H1 (cell line): ENCODE data around the gene TMEM266. TPM values are rescaled to one million over a fixed set of nuclear protein-coding genes. Genes with fewer than 3 reads are reported as not detected.

Source experiments
- CTCF ChIA-PET: fragments of 300-600 bp; sonication (Branson Sonifier 250); formaldehyde crosslinking; loops from one replicate; lab custom pipeline; 2021; ENCODE audit not compliant: partially characterized antibody; lab: Charles Lee
- POLR2A ChIA-PET: fragments of 300-600 bp; sonication (Branson Sonifier 250); formaldehyde crosslinking; loops from one replicate; lab custom pipeline; 2021; ENCODE audit warnings: inconsistent platforms; ENCODE audit not compliant: partially characterized antibody; lab: Charles Lee
- DNase-seq, 2 experiments: peaks; one replicate each; pipeline versions ENCODE4 v3.0.0 to v3.0.0-alpha.2; 2010 to 2022; ENCODE audit warnings: low spot score in 2 of 2, low read depth in 1 of 2, mixed read lengths in 1 of 2
- FAIRE-seq: peaks from 2 replicates; lab custom pipeline; 2011; peaks lifted over from hg19 to GRCh38; lab: Jason Lieb, UNC
- H2AFZ ChIP-seq: 2 replicates; pipeline ENCODE4 v1.8.1; 2012; ENCODE audit warnings: low read length, inconsistent platforms
- H2AK5ac ChIP-seq: 2 replicates; pipeline ENCODE4 v1.6.1; 2013; ENCODE audit warnings: low read depth, low read length
- H2BK120ac ChIP-seq: replicated peaks from 2 replicates; pipeline ENCODE3; 2013; ENCODE audit warnings: low read depth, low read length, inconsistent platforms
- H2BK12ac ChIP-seq: 2 replicates; pipeline ENCODE4 v1.6.1; 2013; ENCODE audit warnings: low read depth, low read length
- H2BK15ac ChIP-seq: 2 replicates; pipeline ENCODE4 v1.6.1; 2013; ENCODE audit warnings: low read length
- H2BK20ac ChIP-seq: 2 replicates; pipeline ENCODE4 v1.6.1; 2013; ENCODE audit warnings: low read length
- H2BK5ac ChIP-seq: 2 replicates; pipeline ENCODE4 v1.6.1; 2013; ENCODE audit warnings: low read depth, low read length
- H3K14ac ChIP-seq: 2 replicates; pipeline ENCODE4 v1.6.1; 2013; ENCODE audit warnings: inconsistent platforms; ENCODE audit not compliant: insufficient read length
- H3K18ac ChIP-seq: 2 replicates; pipeline ENCODE4 v1.6.1; 2013; ENCODE audit warnings: low read length; ENCODE audit errors: extremely low read depth
- H3K23ac ChIP-seq: 2 replicates; pipeline ENCODE4 v1.6.1; 2013; ENCODE audit warnings: inconsistent platforms; ENCODE audit not compliant: insufficient read length
- H3K23me2 ChIP-seq: 2 replicates; pipeline ENCODE4 v1.6.1; 2013; ENCODE audit warnings: low read depth, low read length
- H3K27ac ChIP-seq: 2 replicates; pipeline ENCODE4 v1.6.1; 2011; ENCODE audit warnings: low read depth, low read length, inconsistent platforms
- H3K27me3 ChIP-seq, 4 experiments: replicated peaks in 1 of 4; 1 replicate in 1 of 4; 2 replicates in 3 of 4; pipeline versions ENCODE4 v1.6.1 to v1.8.1; 2011 to 2013; ENCODE audit warnings: low read length in 3 of 4, mild to moderate bottlenecking in 3 of 4, inconsistent platforms in 2 of 4, mixed read lengths in 2 of 4, moderate library complexity in 1 of 4; ENCODE audit not compliant: control insufficient read depth in 3 of 4, insufficient read depth in 3 of 4; ENCODE audit errors: extremely low read depth in 1 of 4
- H3K36me3 ChIP-seq, 4 experiments: 2 replicates each; pipeline versions ENCODE4 v1.6.1 to v1.8.1; 2011 to 2013; ENCODE audit warnings: mild to moderate bottlenecking in 4 of 4, low read length in 3 of 4, moderate library complexity in 2 of 4, control low read depth in 1 of 4, inconsistent platforms in 1 of 4; ENCODE audit not compliant: insufficient read depth in 4 of 4, control insufficient read depth in 2 of 4
- H3K4ac ChIP-seq: replicated peaks from 2 replicates; pipeline ENCODE3; 2013; ENCODE audit warnings: low read length, low read depth, mixed read lengths, inconsistent platforms; ENCODE audit not compliant: insufficient read length
- H3K4me1 ChIP-seq, 4 experiments: replicated peaks in 1 of 4; 1 replicate in 1 of 4; 2 replicates in 3 of 4; pipeline versions ENCODE4 v1.6.1 to v1.8.1; 2011 to 2013; ENCODE audit warnings: low read length in 3 of 4, inconsistent platforms in 2 of 4, mixed read lengths in 1 of 4; ENCODE audit not compliant: insufficient read depth in 4 of 4, control insufficient read depth in 3 of 4
- H3K4me2 ChIP-seq, 2 experiments: 2 replicates each; pipeline versions ENCODE4 v1.6.1 to v1.8.1; 2011 to 2013; ENCODE audit warnings: low read depth in 2 of 2, low read length in 2 of 2, control low read depth in 1 of 2, inconsistent platforms in 1 of 2, mild to moderate bottlenecking in 1 of 2; ENCODE audit not compliant: insufficient read depth in 1 of 2
- H3K4me3 ChIP-seq, 4 experiments: fragments of 200-600, 300-600 bp in 1 of 4; sonication (generic), shearing (Covaris generic), sonication (Bioruptor Twin) in 1 of 4; 2 replicates each; pipeline versions ENCODE4 v1.5.1 to v1.8.1; 2011 to 2016; ENCODE audit warnings: low read length in 4 of 4, low read depth in 3 of 4, control low read depth in 2 of 4, inconsistent platforms in 2 of 4, mild to moderate bottlenecking in 2 of 4, mixed read lengths in 1 of 4, moderate library complexity in 1 of 4; ENCODE audit not compliant: insufficient read depth in 2 of 4; ENCODE audit errors: extremely low read depth in 1 of 4
- H3K56ac ChIP-seq: replicated peaks from 2 replicates; pipeline ENCODE3; 2013; ENCODE audit warnings: low read depth, mild to moderate bottlenecking, mixed read lengths, low read length, inconsistent platforms; ENCODE audit not compliant: insufficient read length
- H3K79me1 ChIP-seq: 2 replicates; pipeline ENCODE4 v1.6.1; 2013; ENCODE audit warnings: low read depth, low read length, control low read depth
- H3K79me2 ChIP-seq, 2 experiments: 2 replicates each; pipeline versions ENCODE4 v1.6.1 to v1.8.1; 2012 to 2013; ENCODE audit warnings: low read length in 2 of 2, mild to moderate bottlenecking in 2 of 2, inconsistent platforms in 1 of 2; ENCODE audit not compliant: insufficient read depth in 2 of 2, control insufficient read depth in 1 of 2
- H3K9ac ChIP-seq, 4 experiments: replicated peaks in 1 of 4; 1 replicate in 1 of 4; 2 replicates in 3 of 4; pipeline versions ENCODE4 v1.6.1 to v1.8.1; 2011 to 2013; ENCODE audit warnings: low read depth in 3 of 4, low read length in 3 of 4, control low read depth in 2 of 4, mild to moderate bottlenecking in 2 of 4, moderate library complexity in 2 of 4, inconsistent platforms in 1 of 4; ENCODE audit errors: extremely low read depth in 1 of 4
- H3K9me3 ChIP-seq, 2 experiments: 2 replicates each; pipeline versions ENCODE4 v1.6.1 to v1.8.1; 2012 to 2013; ENCODE audit warnings: mild to moderate bottlenecking in 2 of 2, moderate library complexity in 2 of 2, control low read depth in 1 of 2, inconsistent platforms in 1 of 2, low read depth in 1 of 2, low read length in 1 of 2, mixed read lengths in 1 of 2; ENCODE audit not compliant: insufficient read depth in 2 of 2
- H4K20me1 ChIP-seq, 2 experiments: replicated peaks in 1 of 2; 2 replicates each; pipeline versions ENCODE3 to v1.8.1; 2011 to 2013; ENCODE audit warnings: inconsistent platforms in 2 of 2, low read length in 2 of 2, mild to moderate bottlenecking in 1 of 2; ENCODE audit not compliant: insufficient read depth in 2 of 2, control insufficient read depth in 1 of 2
- H4K5ac ChIP-seq: 2 replicates; pipeline ENCODE4 v1.6.1; 2013; ENCODE audit warnings: low read length, low read depth, mixed read lengths, inconsistent platforms; ENCODE audit not compliant: insufficient read length
- H4K8ac ChIP-seq: 2 replicates; pipeline ENCODE4 v1.8.0; 2013; ENCODE audit warnings: mild to moderate bottlenecking, moderate library complexity, low read length, inconsistent platforms; ENCODE audit not compliant: insufficient read depth; ENCODE audit errors: extremely low read depth
- H4K91ac ChIP-seq: replicated peaks from 2 replicates; pipeline ENCODE3; 2013; ENCODE audit warnings: low read length, mixed read lengths, inconsistent platforms; ENCODE audit not compliant: insufficient read length
- ATF2 ChIP-seq: IDR thresholded peaks from 2 replicates; pipeline ENCODE4 v1.6.1; 2012; ENCODE audit warnings: low read length, inconsistent platforms
- CEBPB ChIP-seq: IDR thresholded peaks from 2 replicates; pipeline ENCODE4 v1.6.1; 2012; ENCODE audit warnings: low read depth, low read length
- CHD1 ChIP-seq: IDR thresholded peaks from 2 replicates; pipeline ENCODE4 v1.6.1; 2012; ENCODE audit warnings: low read depth, low read length, improper control_type of control experiment
- CTCF ChIP-seq, 3 experiments: IDR thresholded peaks; 1 replicate in 2 of 3; 2 replicates in 1 of 3; pipeline versions ENCODE4 v1.5.1 to v1.6.1; 2011; ENCODE audit warnings: low read length in 3 of 3, mild to moderate bottlenecking in 3 of 3, inconsistent platforms in 2 of 3, low read depth in 1 of 3, moderate library complexity in 1 of 3; ENCODE audit not compliant: insufficient read depth in 1 of 3; ENCODE audit errors: control extremely low read depth in 1 of 3
- E2F6 ChIP-seq: IDR thresholded peaks from 2 replicates; pipeline ENCODE4 v1.6.1; 2012; ENCODE audit warnings: inconsistent platforms
- KDM1A ChIP-seq: fragments of 200-600, 300-600 bp; sonication (generic); IDR thresholded peaks from 2 replicates; pipeline ENCODE4 v1.7.1; 2016; ENCODE audit warnings: mild to moderate bottlenecking, low read length, borderline replicate concordance
- TCF12 ChIP-seq: IDR thresholded peaks from 2 replicates; pipeline ENCODE4 v1.6.1; 2011; ENCODE audit warnings: low read depth, mild to moderate bottlenecking, low read length
- WGBS, 2 experiments: shearing (Covaris generic) in 1 of 2; methylation state at CpG; one replicate each; pipeline versions ENCODE4 v1.1.6 to v1.1.7; 2013 to 2015; ENCODE audit warnings: low lambda C conversion rate in 2 of 2, mixed read lengths in 2 of 2, inconsistent platforms in 1 of 2, low coverage in 1 of 2, missing lambda C conversion rate in 1 of 2; ENCODE audit not compliant: insufficient replicate concordance in 2 of 2, insufficient coverage in 1 of 2, insufficient read length in 1 of 2; ENCODE audit errors: extremely low coverage in 1 of 2, missing lambda C conversion rate in 1 of 2; 5-methylcytosine and 5-hydroxymethylcytosine counted together
- polyA plus RNA-seq, 7 experiments: library from polyadenylated mRNA; depleted of rRNA in 3 of 7; stranded (reverse) in 5 of 7; unstranded in 2 of 7; fragments of >200 nt in 5 of 7; fragments of 200-250 nt in 2 of 7; gene quantifications; 1 replicate in 5 of 7; 2 replicates in 1 of 7; 4 replicates in 1 of 7; pipeline versions ENCODE4 v1.2.1 to v1.2.3, GENCODE V29; 2011 to 2013; ENCODE audit warnings: missing spikeins in 2 of 7, mixed read lengths in 2 of 7
- total RNA-seq: library from RNA; stranded (reverse); fragmentation: NEBNext Ultra II Directional; extraction: Animal tissue kit (Norgen Biotek cat#: 25700); gene quantifications from 2 replicates; pipeline ENCODE4 v1.2.1, GENCODE V29; 2021

The TMEM266 gene
- total and polyA plus RNA-seq, 2 of the 8 experiments (the other 6 are each of a cell fraction or from before 2014, with no cell fraction given) = 2.6 TPM

GRCh38 chr15:76198456-76199105 is 138.8 kb downstream of the TMEM266 start:
- H2AK5ac ChIP-seq = no peak overlapping the region
- no peak overlapping the region for H3K9ac ChIP-seq
- 95% methylated on average over 6 of the region's 6 CpGs; no CpG with 5 or more reads in 1 of the 2 experiments for WGBS, 2 experiments
- no peak overlapping the region for H2BK12ac ChIP-seq
- H3K36me3 ChIP-seq = no peaks in the 10 kb centered on the region
- no peak overlapping the region for H2BK20ac ChIP-seq
- DNase-seq (no peak), FAIRE-seq (no peak)
- no peak overlapping the region for H2BK15ac ChIP-seq
- H3K4me2 ChIP-seq = no peak overlapping the region
- H3K27me3 ChIP-seq = no peaks in the 10 kb centered on the region; a peak in 1 of 7 replicates
- CTCF ChIA-PET = interaction anchor here (1.2 to 3.3 kb wide), 5 partner anchors 9 to 136 kb away, joined by 3 to 10 read pairs (median 6); no protein-coding TSS in a partner anchor
- H2BK120ac ChIP-seq = no peak overlapping the region
- no peaks in the 10 kb centered on the region for H3K79me2 ChIP-seq
- H3K79me1 ChIP-seq = no peaks in the 10 kb centered on the region
- no peak overlapping the region for H4K91ac ChIP-seq
- no peak overlapping the region for H3K14ac ChIP-seq
- no peak overlapping the region for H3K23ac ChIP-seq
- no peak overlapping the region for H2BK5ac ChIP-seq
- H3K4me3 ChIP-seq = no peak overlapping the region
- no peak overlapping the region for H3K4ac ChIP-seq
- no peaks in the 10 kb centered on the region for H3K23me2 ChIP-seq
- H3K27ac ChIP-seq = no peak overlapping the region
- TF ChIP-seq TCF12 (no peak), CHD1 (no peak), ATF2 (no peak), E2F6 (no peak), KDM1A (no peak), CEBPB (no peak), CTCF (IDR thresholded peaks at IDR 0.05; ENCODE audit: control extremely low read depth in 1 of 3, insufficient read depth in 1 of 3, low read depth in 1 of 3, low read length in 3 of 3) (no peak)
- H4K8ac ChIP-seq = no peak overlapping the region; the same call in 1 of the 2 replicates
- H3K18ac ChIP-seq = no peak overlapping the region
- no peaks in the 10 kb centered on the region for H3K9me3 ChIP-seq
- H4K5ac ChIP-seq = no peak overlapping the region
- POLR2A ChIA-PET = no interaction called here
- H3K56ac ChIP-seq = no peak overlapping the region
- peaks cover 0 to 20% (median 6%) of the 10 kb centered on the region in 4 experiments; a peak in 4 of 7 replicates for H3K4me1 ChIP-seq
- H4K20me1 ChIP-seq = no peaks in the 10 kb centered on the region
- H2AFZ ChIP-seq = no peak overlapping the region
